IPS-20b (cell line): ENCODE results near the gene SORT1.
"Not testable (repeated sequence)": the region's sequence is repeated elsewhere in the genome, so short reads cannot be mapped to it uniquely, and the experiment has no call there.

Experiments used
- H3K27ac ChIP-seq: one replicate; pipeline ENCODE4 v1.5.1; 2013; ENCODE audit warnings: low read length
- H3K27me3 ChIP-seq: 2 replicates; pipeline ENCODE4 v1.6.1; 2013; ENCODE audit warnings: mild to moderate bottlenecking, low read length, inconsistent platforms; ENCODE audit not compliant: insufficient read depth
- H3K36me3 ChIP-seq: 2 replicates; pipeline ENCODE4 v1.6.1; 2013; ENCODE audit warnings: low read depth, mild to moderate bottlenecking, inconsistent platforms, low read length, moderate library complexity; ENCODE audit not compliant: insufficient read depth
- H3K4me1 ChIP-seq: 2 replicates; pipeline ENCODE4 v1.6.1; 2013; ENCODE audit warnings: mild to moderate bottlenecking, control low read depth, inconsistent platforms, low read length, moderate library complexity; ENCODE audit not compliant: insufficient read depth
- H3K4me3 ChIP-seq: 2 replicates; pipeline ENCODE4 v1.5.1; 2013; ENCODE audit warnings: mild to moderate bottlenecking, low read length, inconsistent platforms
- H3K9ac ChIP-seq: 2 replicates; pipeline ENCODE4 v1.6.1; 2013; ENCODE audit warnings: low read depth, mild to moderate bottlenecking, inconsistent platforms, low read length, moderate library complexity
- H3K9me3 ChIP-seq: 2 replicates; pipeline ENCODE4 v1.6.1; 2013; ENCODE audit warnings: mild to moderate bottlenecking, low read depth, low read length, inconsistent platforms; ENCODE audit not compliant: insufficient read depth

SORT1 gene

GRCh38 chr1:109388884-109389637 lies 8.7 kb downstream of the SORT1 start:
- Histone ChIP-seq H3K36me3 (peaks cover 12% of the 10 kb centered on the region), H3K27me3 (no peaks in the 10 kb centered on the region), H3K27ac (no peak overlapping the region), H3K4me3 (no peak overlapping the region), H3K9ac (no peak overlapping the region), H3K4me1 (peaks cover 5% of the 10 kb centered on the region), H3K9me3 (no peaks in the 10 kb centered on the region)

- Histone ChIP-seq H3K4me3 (no peak overlapping the region), H3K9me3 (no peaks in the 10 kb centered on the region), H3K36me3 (peaks cover 9% of the 10 kb centered on the region), H3K9ac (no peak overlapping the region), H3K4me1 (peaks cover 13% of the 10 kb centered on the region), H3K27ac (no peak overlapping the region), H3K27me3 (no peaks in the 10 kb centered on the region)
Measured at GRCh38 chr1:109388208-109388711, 9.5 kb downstream of the SORT1 start.

- Histone ChIP-seq H3K4me1 (peaks cover 23% of the 10 kb centered on the region), H3K27me3 (no peaks in the 10 kb centered on the region), H3K27ac (no peak overlapping the region), H3K9me3 (no peaks in the 10 kb centered on the region), H3K36me3 (peaks cover 3% of the 10 kb centered on the region), H3K4me3 (no peak overlapping the region), H3K9ac (no peak overlapping the region)
Measured at GRCh38 chr1:109386054-109386717, 11.5 kb downstream of the SORT1 start.

- H3K36me3 ChIP-seq: no peaks in the 10 kb centered on the region; the same call in none of the 2 replicates
- H3K9me3 ChIP-seq: no peaks in the 10 kb centered on the region
- H3K27ac ChIP-seq: no peak overlapping the region
- no peaks in the 10 kb centered on the region for H3K27me3 ChIP-seq
- no peak overlapping the region for H3K4me3 ChIP-seq
- no peak overlapping the region for H3K9ac ChIP-seq
- peaks cover 23% of the 10 kb centered on the region for H3K4me1 ChIP-seq
Measured at GRCh38 chr1:109385417-109385816, 12.3 kb downstream of the SORT1 start.

GRCh38 chr1:109383854-109384253 lies 13.9 kb downstream of the SORT1 start:
- peaks cover 23% of the 10 kb centered on the region for H3K4me1 ChIP-seq
- H3K36me3 ChIP-seq: no peaks in the 10 kb centered on the region; the same call in 1 of the 2 replicates
- peak overlapping the region; percentile 14; the same call in 1 of the 2 replicates for H3K9ac ChIP-seq
- no peak overlapping the region for H3K4me3 ChIP-seq
- H3K9me3 ChIP-seq: no peaks in the 10 kb centered on the region
- H3K27ac ChIP-seq: no peak overlapping the region
- no peaks in the 10 kb centered on the region for H3K27me3 ChIP-seq

GRCh38 chr1:109383087-109383779 lies 14.5 kb downstream of the SORT1 start:
- no peaks in the 10 kb centered on the region for H3K9me3 ChIP-seq
- H3K36me3 ChIP-seq: no peaks in the 10 kb centered on the region; the same call in 1 of the 2 replicates
- H3K4me3 ChIP-seq: 0 out of 2 replicates have a peak overlapping the region, but pooled peaks have one; percentile 10
- peaks cover 23% of the 10 kb centered on the region for H3K4me1 ChIP-seq
- no peaks in the 10 kb centered on the region for H3K27me3 ChIP-seq
- peak overlapping the region; percentile 16 for H3K27ac ChIP-seq
- H3K9ac ChIP-seq: peak overlapping the region; percentile 14; the same call in 1 of the 2 replicates

- H3K9me3 ChIP-seq: no peaks in the 10 kb centered on the region
- no peak overlapping the region for H3K4me3 ChIP-seq
- no peaks in the 10 kb centered on the region; the same call in 1 of the 2 replicates for H3K36me3 ChIP-seq
- peaks cover 23% of the 10 kb centered on the region for H3K4me1 ChIP-seq
- no peak overlapping the region for H3K9ac ChIP-seq
- no peak overlapping the region for H3K27ac ChIP-seq
- no peaks in the 10 kb centered on the region for H3K27me3 ChIP-seq
Measured at GRCh38 chr1:109381573-109381972, 16.1 kb downstream of the SORT1 start.

GRCh38 chr1:109379907-109380306 lies 17.8 kb downstream of the SORT1 start:
- Histone ChIP-seq H3K27ac (no peak overlapping the region), H3K27me3 (no peaks in the 10 kb centered on the region), H3K9ac (no peak overlapping the region), H3K36me3 (no peaks in the 10 kb centered on the region; the same call in 1 of the 2 replicates), H3K9me3 (no peaks in the 10 kb centered on the region), H3K4me1 (peaks cover 23% of the 10 kb centered on the region), H3K4me3 (no peak overlapping the region)

- Histone ChIP-seq H3K36me3 (no peaks in the 10 kb centered on the region; the same call in 1 of the 2 replicates), H3K4me1 (peaks cover 22% of the 10 kb centered on the region), H3K27me3 (no peaks in the 10 kb centered on the region), H3K4me3 (no peak overlapping the region), H3K9me3 (no peaks in the 10 kb centered on the region), H3K9ac (no peak overlapping the region), H3K27ac (no peak overlapping the region)
Measured at GRCh38 chr1:109379422-109379821, 18.3 kb downstream of the SORT1 start.

GRCh38 chr1:109377698-109378097 lies 20.0 kb downstream of the SORT1 start:
- Histone ChIP-seq H3K36me3 (no peaks in the 10 kb centered on the region), H3K27ac (no peak overlapping the region), H3K27me3 (no peaks in the 10 kb centered on the region), H3K4me3 (no peak overlapping the region), H3K9me3 (no peaks in the 10 kb centered on the region), H3K9ac (no peak overlapping the region), H3K4me1 (peaks cover 5% of the 10 kb centered on the region)

GRCh38 chr1:109373696-109374095 lies 24.0 kb downstream of the SORT1 start:
- not testable (repeated sequence) for H3K27ac ChIP-seq, H3K4me3 ChIP-seq, H3K27me3 ChIP-seq, H3K9ac ChIP-seq, H3K36me3 ChIP-seq, H3K9me3 ChIP-seq
- peaks cover 14% of the 10 kb centered on the region for H3K4me1 ChIP-seq
